WTC11 (cell line): ENCODE data around the gene SPINT2. TPM values are rescaled to one million over a fixed set of nuclear protein-coding genes. Genes with fewer than 3 reads are reported as not detected.

Experiments
- ATAC-seq: fragments of 200-7000 bp; cut with Tn5 transposase; 2 replicates; pipeline ENCODE4 v1.10.0; 2021; ENCODE audit warnings: mild to moderate bottlenecking, moderate library complexity
- CTCF ChIA-PET: fragments of 300-600 bp; sonication (Branson Sonifier 250); formaldehyde crosslinking; loops from one replicate; lab custom pipeline; 2021; ENCODE audit warnings: antibody characterized with exemption; lab: Charles Lee
- POLR2A ChIA-PET: fragments of 350-600 bp; sonication (Branson Sonifier 250); formaldehyde crosslinking; loops from one replicate; lab custom pipeline; 2021; ENCODE audit warnings: antibody characterized with exemption; lab: Charles Lee
- DNase-seq: peaks from one replicate; pipeline ENCODE4 v3.0.0; 2021; ENCODE audit warnings: low spot score
- H3K27ac Mint-ChIP-seq: 2 replicates; pipeline ENCODE4 v1.8.0; 2021; ENCODE audit warnings: mixed read lengths
- H3K27me3 Mint-ChIP-seq: 2 replicates; pipeline ENCODE4 v1.8.0; 2021; ENCODE audit warnings: low read depth, mild to moderate bottlenecking, moderate library complexity, mixed read lengths
- H3K36me3 Mint-ChIP-seq: 2 replicates; pipeline ENCODE4 v1.8.0; 2021; ENCODE audit warnings: mixed read lengths
- H3K4me1 Mint-ChIP-seq: 2 replicates; pipeline ENCODE4 v1.8.0; 2022; ENCODE audit warnings: mixed read lengths
- H3K4me3 Mint-ChIP-seq: 2 replicates; pipeline ENCODE4 v1.8.0; 2021; ENCODE audit warnings: mild to moderate bottlenecking, moderate library complexity, mixed read lengths
- H3K9me3 Mint-ChIP-seq: 2 replicates; pipeline ENCODE4 v1.8.0; 2021; ENCODE audit warnings: mixed read lengths
- ESRRA ChIP-seq: sonication (generic); formaldehyde crosslinking; IDR thresholded peaks from 2 replicates; pipeline ENCODE4 v1.8.1; 2022; ENCODE audit warnings: mild to moderate bottlenecking, missing genetic modification reagents, borderline replicate concordance
- GTF2I ChIP-seq: fragments of 250-450 bp; sonication (Bioruptor Pico); conservative IDR thresholded peaks from 2 replicates; pipeline ENCODE4 v1.4.0; 2021; ENCODE audit warnings: mild to moderate bottlenecking
- JUN ChIP-seq: sonication (generic); formaldehyde crosslinking; IDR thresholded peaks from 2 replicates; pipeline ENCODE4 v1.8.0; 2023; ENCODE audit warnings: mild to moderate bottlenecking, missing genetic modification reagents
- PRRX2 ChIP-seq: fragments of 250-450 bp; sonication (Bioruptor Pico); IDR thresholded peaks from 2 replicates; pipeline ENCODE4 v1.8.0; 2021; ENCODE audit warnings: mild to moderate bottlenecking
- RORB ChIP-seq: fragments of 250-450 bp; sonication (Bioruptor Pico); IDR thresholded peaks from 2 replicates; pipeline ENCODE4 v1.9.0; 2021; ENCODE audit warnings: mild to moderate bottlenecking
- TCF7 ChIP-seq: sonication (generic); formaldehyde crosslinking; IDR thresholded peaks from 2 replicates; pipeline ENCODE4 v1.8.0; 2022; ENCODE audit warnings: mild to moderate bottlenecking, low read depth, missing genetic modification reagents, moderate library complexity
- ZNF317 ChIP-seq: sonication (generic); formaldehyde crosslinking; IDR thresholded peaks from 2 replicates; pipeline ENCODE4 v1.8.1; 2023; ENCODE audit warnings: low read depth, mild to moderate bottlenecking, moderate library complexity, missing genetic modification reagents, borderline replicate concordance
- ZNF396 ChIP-seq: fragments of 250-450 bp; sonication (Bioruptor Pico); IDR thresholded peaks from 2 replicates; pipeline ENCODE4 v1.8.0; 2021; ENCODE audit warnings: mild to moderate bottlenecking, moderate library complexity, borderline replicate concordance
- total RNA-seq: library from RNA; stranded (reverse); gene quantifications from 3 replicates; pipeline ENCODE4 v1.2.3, GENCODE V29; 2021
- TF ChIP-seq, protein P1 (sequence below): sonication (generic); formaldehyde crosslinking; IDR thresholded peaks from 2 replicates; pipeline ENCODE4 v1.8.0; 2022; ENCODE audit warnings: mild to moderate bottlenecking, missing genetic modification reagents
- TF ChIP-seq, protein P2 (sequence below): sonication (generic); formaldehyde crosslinking; IDR thresholded peaks from 2 replicates; pipeline ENCODE4 v1.8.1; 2023; ENCODE audit warnings: mild to moderate bottlenecking, missing genetic modification reagents, borderline replicate concordance
- TF ChIP-seq, protein P3 (sequence below): sonication (generic); formaldehyde crosslinking; IDR thresholded peaks from 2 replicates; pipeline ENCODE4 v1.8.1; 2023; ENCODE audit warnings: mild to moderate bottlenecking, missing genetic modification reagents
- TF ChIP-seq, protein P4 (sequence below): sonication (generic); formaldehyde crosslinking; IDR thresholded peaks from 2 replicates; pipeline ENCODE4 v1.8.0; 2023; ENCODE audit warnings: mild to moderate bottlenecking, missing genetic modification reagents
- TF ChIP-seq, protein P5 (sequence below): fragments of 250-450 bp; sonication (Bioruptor Pico); IDR thresholded peaks from 2 replicates; pipeline ENCODE4 v1.8.0; 2021; ENCODE audit warnings: mild to moderate bottlenecking
- TF ChIP-seq, protein P6 (sequence below): sonication (generic); formaldehyde crosslinking; IDR thresholded peaks from 2 replicates; pipeline ENCODE4 v1.8.1; 2022; ENCODE audit warnings: low read depth, missing genetic modification reagents, borderline replicate concordance
- TF ChIP-seq, protein P7 (sequence below): sonication (generic); formaldehyde crosslinking; conservative IDR thresholded peaks from 2 replicates; pipeline ENCODE4 v1.8.1; 2022; ENCODE audit warnings: mild to moderate bottlenecking, missing genetic modification reagents

SPINT2 gene
- total RNA-seq, 1 experiment from 2014 or later: 335 TPM

DNA sequence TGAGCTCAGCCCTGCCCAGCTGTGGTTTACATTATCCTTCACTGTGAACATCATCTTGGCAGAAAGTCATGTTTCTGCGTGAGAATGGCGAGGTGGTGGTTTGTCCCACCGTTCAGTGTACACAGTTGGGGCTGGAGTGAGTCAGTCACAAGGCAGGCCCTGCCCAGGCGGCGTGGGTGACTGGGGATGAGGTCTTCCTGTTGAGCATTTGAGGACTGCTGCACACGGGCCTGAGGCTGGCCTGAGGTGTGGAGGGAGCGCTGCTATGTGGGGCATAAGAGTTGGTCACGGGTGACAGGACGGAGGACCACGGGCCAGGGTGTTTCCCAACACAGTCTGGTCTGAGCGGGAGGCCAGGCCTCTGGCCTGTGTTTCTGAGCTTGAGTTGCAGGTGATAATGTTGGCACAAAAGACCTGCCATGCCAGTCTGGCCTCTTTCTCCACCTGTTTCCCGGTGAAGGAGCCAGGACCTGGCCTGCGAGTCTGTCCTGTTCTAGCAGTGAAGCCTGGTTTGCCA is 26.3 kb downstream of the SPINT2 start:
- peak overlapping the region; percentile 69; the same call in 1 of the 2 replicates for H3K27ac Mint-ChIP-seq
- no peaks in the 10 kb centered on the region for H3K9me3 Mint-ChIP-seq
- H3K4me3 Mint-ChIP-seq: no peak overlapping the region
- no peak for DNase-seq
- CTCF ChIA-PET: interaction anchor here (1.1 kb wide), 1 partner anchor 47 kb away, joined by 3 read pairs; no protein-coding TSS in a partner anchor
- peaks cover under 1% of the 10 kb centered on the region; the same call in 1 of the 2 replicates for H3K4me1 Mint-ChIP-seq
- peaks cover 49% of the 10 kb centered on the region for H3K36me3 Mint-ChIP-seq
- no peak for TF ChIP-seq GTF2I
- no peak for TF ChIP-seq ESRRA
- TF ChIP-seq, protein P1, sequence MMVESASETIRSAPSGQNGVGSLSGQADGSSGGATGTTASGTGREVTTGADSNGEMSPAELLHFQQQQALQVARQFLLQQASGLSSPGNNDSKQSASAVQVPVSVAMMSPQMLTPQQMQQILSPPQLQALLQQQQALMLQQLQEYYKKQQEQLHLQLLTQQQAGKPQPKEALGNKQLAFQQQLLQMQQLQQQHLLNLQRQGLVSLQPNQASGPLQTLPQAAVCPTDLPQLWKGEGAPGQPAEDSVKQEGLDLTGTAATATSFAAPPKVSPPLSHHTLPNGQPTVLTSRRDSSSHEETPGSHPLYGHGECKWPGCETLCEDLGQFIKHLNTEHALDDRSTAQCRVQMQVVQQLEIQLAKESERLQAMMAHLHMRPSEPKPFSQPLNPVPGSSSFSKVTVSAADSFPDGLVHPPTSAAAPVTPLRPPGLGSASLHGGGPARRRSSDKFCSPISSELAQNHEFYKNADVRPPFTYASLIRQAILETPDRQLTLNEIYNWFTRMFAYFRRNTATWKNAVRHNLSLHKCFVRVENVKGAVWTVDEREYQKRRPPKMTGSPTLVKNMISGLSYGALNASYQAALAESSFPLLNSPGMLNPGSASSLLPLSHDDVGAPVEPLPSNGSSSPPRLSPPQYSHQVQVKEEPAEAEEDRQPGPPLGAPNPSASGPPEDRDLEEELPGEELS (CRISPR knock-in tag): no peak
- TF ChIP-seq TCF7 (CRISPR knock-in tag): no peak
- TF ChIP-seq, protein P2, sequence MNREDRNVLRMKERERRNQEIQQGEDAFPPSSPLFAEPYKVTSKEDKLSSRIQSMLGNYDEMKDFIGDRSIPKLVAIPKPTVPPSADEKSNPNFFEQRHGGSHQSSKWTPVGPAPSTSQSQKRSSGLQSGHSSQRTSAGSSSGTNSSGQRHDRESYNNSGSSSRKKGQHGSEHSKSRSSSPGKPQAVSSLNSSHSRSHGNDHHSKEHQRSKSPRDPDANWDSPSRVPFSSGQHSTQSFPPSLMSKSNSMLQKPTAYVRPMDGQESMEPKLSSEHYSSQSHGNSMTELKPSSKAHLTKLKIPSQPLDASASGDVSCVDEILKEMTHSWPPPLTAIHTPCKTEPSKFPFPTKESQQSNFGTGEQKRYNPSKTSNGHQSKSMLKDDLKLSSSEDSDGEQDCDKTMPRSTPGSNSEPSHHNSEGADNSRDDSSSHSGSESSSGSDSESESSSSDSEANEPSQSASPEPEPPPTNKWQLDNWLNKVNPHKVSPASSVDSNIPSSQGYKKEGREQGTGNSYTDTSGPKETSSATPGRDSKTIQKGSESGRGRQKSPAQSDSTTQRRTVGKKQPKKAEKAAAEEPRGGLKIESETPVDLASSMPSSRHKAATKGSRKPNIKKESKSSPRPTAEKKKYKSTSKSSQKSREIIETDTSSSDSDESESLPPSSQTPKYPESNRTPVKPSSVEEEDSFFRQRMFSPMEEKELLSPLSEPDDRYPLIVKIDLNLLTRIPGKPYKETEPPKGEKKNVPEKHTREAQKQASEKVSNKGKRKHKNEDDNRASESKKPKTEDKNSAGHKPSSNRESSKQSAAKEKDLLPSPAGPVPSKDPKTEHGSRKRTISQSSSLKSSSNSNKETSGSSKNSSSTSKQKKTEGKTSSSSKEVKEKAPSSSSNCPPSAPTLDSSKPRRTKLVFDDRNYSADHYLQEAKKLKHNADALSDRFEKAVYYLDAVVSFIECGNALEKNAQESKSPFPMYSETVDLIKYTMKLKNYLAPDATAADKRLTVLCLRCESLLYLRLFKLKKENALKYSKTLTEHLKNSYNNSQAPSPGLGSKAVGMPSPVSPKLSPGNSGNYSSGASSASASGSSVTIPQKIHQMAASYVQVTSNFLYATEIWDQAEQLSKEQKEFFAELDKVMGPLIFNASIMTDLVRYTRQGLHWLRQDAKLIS (CRISPR knock-in tag): no peak
- TF ChIP-seq, protein P3, sequence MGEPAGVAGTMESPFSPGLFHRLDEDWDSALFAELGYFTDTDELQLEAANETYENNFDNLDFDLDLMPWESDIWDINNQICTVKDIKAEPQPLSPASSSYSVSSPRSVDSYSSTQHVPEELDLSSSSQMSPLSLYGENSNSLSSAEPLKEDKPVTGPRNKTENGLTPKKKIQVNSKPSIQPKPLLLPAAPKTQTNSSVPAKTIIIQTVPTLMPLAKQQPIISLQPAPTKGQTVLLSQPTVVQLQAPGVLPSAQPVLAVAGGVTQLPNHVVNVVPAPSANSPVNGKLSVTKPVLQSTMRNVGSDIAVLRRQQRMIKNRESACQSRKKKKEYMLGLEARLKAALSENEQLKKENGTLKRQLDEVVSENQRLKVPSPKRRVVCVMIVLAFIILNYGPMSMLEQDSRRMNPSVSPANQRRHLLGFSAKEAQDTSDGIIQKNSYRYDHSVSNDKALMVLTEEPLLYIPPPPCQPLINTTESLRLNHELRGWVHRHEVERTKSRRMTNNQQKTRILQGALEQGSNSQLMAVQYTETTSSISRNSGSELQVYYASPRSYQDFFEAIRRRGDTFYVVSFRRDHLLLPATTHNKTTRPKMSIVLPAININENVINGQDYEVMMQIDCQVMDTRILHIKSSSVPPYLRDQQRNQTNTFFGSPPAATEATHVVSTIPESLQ: no peak
- TF ChIP-seq, protein P4, sequence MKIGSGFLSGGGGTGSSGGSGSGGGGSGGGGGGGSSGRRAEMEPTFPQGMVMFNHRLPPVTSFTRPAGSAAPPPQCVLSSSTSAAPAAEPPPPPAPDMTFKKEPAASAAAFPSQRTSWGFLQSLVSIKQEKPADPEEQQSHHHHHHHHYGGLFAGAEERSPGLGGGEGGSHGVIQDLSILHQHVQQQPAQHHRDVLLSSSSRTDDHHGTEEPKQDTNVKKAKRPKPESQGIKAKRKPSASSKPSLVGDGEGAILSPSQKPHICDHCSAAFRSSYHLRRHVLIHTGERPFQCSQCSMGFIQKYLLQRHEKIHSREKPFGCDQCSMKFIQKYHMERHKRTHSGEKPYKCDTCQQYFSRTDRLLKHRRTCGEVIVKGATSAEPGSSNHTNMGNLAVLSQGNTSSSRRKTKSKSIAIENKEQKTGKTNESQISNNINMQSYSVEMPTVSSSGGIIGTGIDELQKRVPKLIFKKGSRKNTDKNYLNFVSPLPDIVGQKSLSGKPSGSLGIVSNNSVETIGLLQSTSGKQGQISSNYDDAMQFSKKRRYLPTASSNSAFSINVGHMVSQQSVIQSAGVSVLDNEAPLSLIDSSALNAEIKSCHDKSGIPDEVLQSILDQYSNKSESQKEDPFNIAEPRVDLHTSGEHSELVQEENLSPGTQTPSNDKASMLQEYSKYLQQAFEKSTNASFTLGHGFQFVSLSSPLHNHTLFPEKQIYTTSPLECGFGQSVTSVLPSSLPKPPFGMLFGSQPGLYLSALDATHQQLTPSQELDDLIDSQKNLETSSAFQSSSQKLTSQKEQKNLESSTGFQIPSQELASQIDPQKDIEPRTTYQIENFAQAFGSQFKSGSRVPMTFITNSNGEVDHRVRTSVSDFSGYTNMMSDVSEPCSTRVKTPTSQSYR (CRISPR knock-in tag): no peak
- TF ChIP-seq, all 79 proteins: peak for 0
- no peaks in the 10 kb centered on the region for H3K27me3 Mint-ChIP-seq
- POLR2A ChIA-PET: no interaction called here
- no peak for ATAC-seq

DNA sequence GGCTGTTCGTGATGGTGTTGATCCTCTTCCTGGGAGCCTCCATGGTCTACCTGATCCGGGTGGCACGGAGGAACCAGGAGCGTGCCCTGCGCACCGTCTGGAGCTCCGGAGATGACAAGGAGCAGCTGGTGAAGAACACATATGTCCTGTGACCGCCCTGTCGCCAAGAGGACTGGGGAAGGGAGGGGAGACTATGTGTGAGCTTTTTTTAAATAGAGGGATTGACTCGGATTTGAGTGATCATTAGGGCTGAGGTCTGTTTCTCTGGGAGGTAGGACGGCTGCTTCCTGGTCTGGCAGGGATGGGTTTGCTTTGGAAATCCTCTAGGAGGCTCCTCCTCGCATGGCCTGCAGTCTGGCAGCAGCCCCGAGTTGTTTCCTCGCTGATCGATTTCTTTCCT is 27.5 kb downstream of the SPINT2 start:
- ATAC-seq (no peak), DNase-seq (no peak)
- ChIA-PET POLR2A (interaction anchor here (0.6 kb wide), 1 partner anchor 66 kb away, joined by 4 read pairs; no protein-coding TSS in a partner anchor), CTCF (no interaction called here)
- Mint-ChIP-seq H3K27me3 (no peaks in the 10 kb centered on the region), H3K27ac (no peak overlapping the region), H3K36me3 (peaks cover 40% of the 10 kb centered on the region), H3K9me3 (peaks cover 2% of the 10 kb centered on the region; the same call in 1 of the 2 replicates), H3K4me1 (peaks cover 6% of the 10 kb centered on the region; the same call in 1 of the 2 replicates), H3K4me3 (no peak overlapping the region)
- TF ChIP-seq, protein P5, sequence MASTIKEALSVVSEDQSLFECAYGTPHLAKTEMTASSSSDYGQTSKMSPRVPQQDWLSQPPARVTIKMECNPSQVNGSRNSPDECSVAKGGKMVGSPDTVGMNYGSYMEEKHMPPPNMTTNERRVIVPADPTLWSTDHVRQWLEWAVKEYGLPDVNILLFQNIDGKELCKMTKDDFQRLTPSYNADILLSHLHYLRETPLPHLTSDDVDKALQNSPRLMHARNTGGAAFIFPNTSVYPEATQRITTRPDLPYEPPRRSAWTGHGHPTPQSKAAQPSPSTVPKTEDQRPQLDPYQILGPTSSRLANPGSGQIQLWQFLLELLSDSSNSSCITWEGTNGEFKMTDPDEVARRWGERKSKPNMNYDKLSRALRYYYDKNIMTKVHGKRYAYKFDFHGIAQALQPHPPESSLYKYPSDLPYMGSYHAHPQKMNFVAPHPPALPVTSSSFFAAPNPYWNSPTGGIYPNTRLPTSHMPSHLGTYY (CRISPR knock-in tag): no peak
- TF ChIP-seq, protein P4 (CRISPR knock-in tag): no peak
- TF ChIP-seq, protein P6, sequence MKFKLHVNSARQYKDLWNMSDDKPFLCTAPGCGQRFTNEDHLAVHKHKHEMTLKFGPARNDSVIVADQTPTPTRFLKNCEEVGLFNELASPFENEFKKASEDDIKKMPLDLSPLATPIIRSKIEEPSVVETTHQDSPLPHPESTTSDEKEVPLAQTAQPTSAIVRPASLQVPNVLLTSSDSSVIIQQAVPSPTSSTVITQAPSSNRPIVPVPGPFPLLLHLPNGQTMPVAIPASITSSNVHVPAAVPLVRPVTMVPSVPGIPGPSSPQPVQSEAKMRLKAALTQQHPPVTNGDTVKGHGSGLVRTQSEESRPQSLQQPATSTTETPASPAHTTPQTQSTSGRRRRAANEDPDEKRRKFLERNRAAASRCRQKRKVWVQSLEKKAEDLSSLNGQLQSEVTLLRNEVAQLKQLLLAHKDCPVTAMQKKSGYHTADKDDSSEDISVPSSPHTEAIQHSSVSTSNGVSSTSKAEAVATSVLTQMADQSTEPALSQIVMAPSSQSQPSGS (CRISPR knock-in tag): no peak
- TF ChIP-seq JUN: no peak
- no peak for TF ChIP-seq ZNF317 (CRISPR knock-in tag)
- no peak for TF ChIP-seq ZNF396
- TF ChIP-seq RORB (CRISPR knock-in tag): no peak
- TF ChIP-seq, protein P7, sequence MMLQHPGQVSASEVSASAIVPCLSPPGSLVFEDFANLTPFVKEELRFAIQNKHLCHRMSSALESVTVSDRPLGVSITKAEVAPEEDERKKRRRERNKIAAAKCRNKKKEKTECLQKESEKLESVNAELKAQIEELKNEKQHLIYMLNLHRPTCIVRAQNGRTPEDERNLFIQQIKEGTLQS (CRISPR knock-in tag): no peak
- no peak for TF ChIP-seq PRRX2 (CRISPR knock-in tag)
